ENCODE measurements around the gene NCR3LG1. TPM values are rescaled to one million over a fixed set of nuclear protein-coding genes. Genes with fewer than 3 reads are reported as not detected.

NCR3LG1 gene
- total RNA-seq, 1 experiment from 2014 or later, result 1.4 TPM

DNA sequence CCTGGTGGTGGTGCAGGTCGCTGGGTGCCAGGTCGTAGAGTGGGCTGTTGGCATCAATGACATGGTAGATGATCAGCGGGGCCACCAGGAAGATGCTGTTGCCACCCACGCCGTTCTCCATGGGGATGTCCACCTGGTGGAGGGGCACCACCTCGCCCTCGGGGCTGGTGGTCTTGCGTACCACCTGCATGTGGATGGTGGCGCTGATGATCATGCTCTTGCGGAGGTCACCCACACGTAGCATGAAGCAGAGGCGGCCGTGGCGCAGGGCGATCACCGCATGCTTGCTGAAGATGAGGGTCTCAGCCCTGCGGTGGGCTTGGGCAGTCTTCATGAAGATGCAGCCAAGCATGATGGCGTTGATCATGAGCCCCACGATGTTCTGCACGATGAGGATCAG lies 35.7 kb downstream of the NCR3LG1 start:
- WGBS (ENCODE audit: extremely low coverage, insufficient read length, low lambda C conversion rate), result no CpG with 5 or more reads among the region's 20 CpGs

More for the DNA sequence above, 35.7 kb downstream of the NCR3LG1 start:
- Histone ChIP-seq H4K8ac (replicated peaks; ENCODE audit: insufficient read length, low read depth, low read length) (no peak overlapping the region), H3K23ac (ENCODE audit: insufficient read length, low read depth, low read length) (no peak overlapping the region), H3K4ac (ENCODE audit: low read depth, low read length) (no peak overlapping the region), H4K20me1 (ENCODE audit: control insufficient read depth, insufficient read depth, insufficient read length) (peaks cover 3% of the 10 kb centered on the region), H4K5ac (ENCODE audit: insufficient read length, low read depth, low read length) (no peak overlapping the region), H3K27ac (ENCODE audit: insufficient read length, low read depth, low read length) (no peak overlapping the region), H2BK20ac (ENCODE audit: low read depth, low read length, poor library complexity, severe bottlenecking) (no peak overlapping the region), H3K4me1 (ENCODE audit: insufficient read depth, low read length) (no peaks in the 10 kb centered on the region; the same call in 1 of the 2 replicates), H3K56ac (ENCODE audit: insufficient read length, low read depth, low read length) (no peak overlapping the region), H3K79me2 (ENCODE audit: insufficient read depth, low read length) (no peaks in the 10 kb centered on the region), H3K9me3 (ENCODE audit: control insufficient read depth, low read depth, low read length) (no peaks in the 10 kb centered on the region), H2AK5ac (ENCODE audit: insufficient read length, low read length) (no peak overlapping the region), H3K79me1 (ENCODE audit: insufficient read depth, low read depth, low read length, poor library complexity, severe bottlenecking) (no peaks in the 10 kb centered on the region), H2BK120ac (ENCODE audit: low read depth, low read length, poor library complexity, severe bottlenecking) (no peak overlapping the region), H3K14ac (ENCODE audit: insufficient read depth, low read length) (no peak overlapping the region), H3K9ac (ENCODE audit: extremely low read depth, insufficient read length, low read length) (no peak overlapping the region), H3K4me2 (ENCODE audit: insufficient read depth, insufficient read length, low read length) (no peak overlapping the region), H2BK12ac (ENCODE audit: insufficient read length, low read depth, low read length) (no peak overlapping the region), H3K18ac (ENCODE audit: insufficient read length, low read depth, low read length) (no peak overlapping the region), H3K23me2 (ENCODE audit: insufficient read length, low read depth, low read length, poor library complexity, severe bottlenecking) (no peaks in the 10 kb centered on the region), H4K91ac (ENCODE audit: insufficient read length, low read depth, low read length) (no peak overlapping the region), H2AFZ (ENCODE audit: low read length) (no peak overlapping the region), H3T11ph (ENCODE audit: low read length) (no peak overlapping the region), H2BK5ac (ENCODE audit: insufficient read length, low read length) (no peak overlapping the region), H2BK15ac (ENCODE audit: low read depth, low read length) (no peak overlapping the region), H3K27me3 (ENCODE audit: insufficient read depth, low read length) (no peaks in the 10 kb centered on the region)
- no peak for DNase-seq
- Mint-ChIP-seq H3K27ac (no peak overlapping the region; a peak in 1 of 7 replicates), H3K4me1 (peaks cover 6 to 15% of the 10 kb centered on the region in 2 experiments), H3K27me3 (ENCODE audit: low read depth) (peaks cover 31% of the 10 kb centered on the region), H3K4me3 (peak overlapping the region; percentile 24 to 72; a peak in 3 of 5 replicates), H3K9me3 (0 out of 5 replicates have a peak, but pooled peaks cover 0 to 3% of the 10 kb centered on the region in 2 experiments), H3K36me3 (ENCODE audit: insufficient read depth in 1 of 3, low read depth in 3 of 3) (peaks cover 7 to 9% (median 8%) of the 10 kb centered on the region in 3 experiments; a peak in 6 of 7 replicates)
- no peak for TF ChIP-seq CTCF (conservative IDR thresholded peaks at IDR 0.05)
